ENCODE data around the gene SRF. TPM values are rescaled to one million over a fixed set of nuclear protein-coding genes. Genes with fewer than 3 reads are reported as not detected.

Gene SRF
- total RNA-seq, 1 experiment from 2014 or later = 31.3 TPM

Other genes starting within 250 kb of the SRF start
- gene CNPY3, start 241.8 kb upstream of the SRF start, total RNA-seq (2022) = 49.2 and 56.1 TPM in 2 replicates
- gene GNMT, start 210.5 kb upstream of the SRF start, total RNA-seq (2022) = not detected in 2 replicates
- 6.9 and 8.2 TPM in 2 replicates for gene PEX6, start 192.1 kb upstream of the SRF start, total RNA-seq (2022)
- gene PPP2R5D, start 186.7 kb upstream of the SRF start, total RNA-seq (2022) = 44.4 and 45.0 TPM in 2 replicates
- 60.3 and 62.3 TPM in 2 replicates for gene MEA1, start 157.3 kb upstream of the SRF start, total RNA-seq (2022)
- gene KLHDC3, start 157.0 kb upstream of the SRF start, total RNA-seq (2022) = 62.9 and 66.8 TPM in 2 replicates
- gene RRP36, start 149.6 kb upstream of the SRF start, total RNA-seq (2022) = 71.0 and 74.9 TPM in 2 replicates
- 25.3 and 26.7 TPM in 2 replicates for gene CUL7, start 117.4 kb upstream of the SRF start, total RNA-seq (2022)
- 123 and 124 TPM in 2 replicates for gene MRPL2, start 111.8 kb upstream of the SRF start, total RNA-seq (2022)
- 47.7 and 52.7 TPM in 2 replicates for gene KLC4, start 111.6 kb upstream of the SRF start, total RNA-seq (2022)
- gene PTK7, start 95.0 kb upstream of the SRF start, total RNA-seq (2022) = 175 and 180 TPM in 2 replicates
- gene CUL9, start 10.9 kb downstream of the SRF start, total RNA-seq (2022) = 16.7 and 16.8 TPM in 2 replicates
- 56.1 and 62.6 TPM in 2 replicates for gene DNPH1, start 58.2 kb downstream of the SRF start, total RNA-seq (2022)
- gene TTBK1, start 72.2 kb downstream of the SRF start, total RNA-seq (2022) = 0.51 and 0.61 TPM in 2 replicates
- not detected in 2 replicates for gene SLC22A7, start 127.0 kb downstream of the SRF start, total RNA-seq (2022)
- not detected in 2 replicates for gene CRIP3, start 137.6 kb downstream of the SRF start, total RNA-seq (2022)
- 11.2 and 11.7 TPM in 2 replicates for gene ZNF318, start 198.4 kb downstream of the SRF start, total RNA-seq (2022)

Data from Caco-2 (cell line).